Measurements from ENCODE around the gene ETV3L. TPM values are rescaled to one million over a fixed set of nuclear protein-coding genes. Genes with fewer than 3 reads are reported as not detected.
A peak's percentile ranks its signal among the peaks of the same experiment; 100 is the strongest.

Gene ETV3L
- total and polyA plus RNA-seq, 2 of the 8 experiments (the other 6 are each of a cell fraction or from before 2014, with no cell fraction given), result 0.17 to 0.26 TPM

GRCh38 chr1:157104598-157105293 lies 5.1 kb upstream of the ETV3L start:
- no peak overlapping the region for H2AK5ac ChIP-seq (ENCODE audit: low read depth, low read length)
- H3K4me3 ChIP-seq (ENCODE audit: extremely low read depth in 1 of 4, insufficient read depth in 2 of 4, low read depth in 3 of 4, low read length in 4 of 4), result no peak overlapping the region
- H3K79me1 ChIP-seq (ENCODE audit: low read depth, low read length), result no peaks in the 10 kb centered on the region
- no peaks in the 10 kb centered on the region for H4K20me1 ChIP-seq (replicated peaks in 1 of 2; ENCODE audit: control insufficient read depth in 1 of 2, insufficient read depth in 2 of 2, low read length in 2 of 2)
- H2BK5ac ChIP-seq (ENCODE audit: low read depth, low read length), result no peak overlapping the region
- peaks cover 0 to 5% (median 0%) of the 10 kb centered on the region in 4 experiments; a peak in 2 of 7 replicates for H3K4me1 ChIP-seq (replicated peaks in 1 of 4; ENCODE audit: control insufficient read depth in 3 of 4, insufficient read depth in 4 of 4, low read length in 3 of 4)
- H3K23me2 ChIP-seq (ENCODE audit: low read depth, low read length), result no peaks in the 10 kb centered on the region
- no peak overlapping the region for H3K27ac ChIP-seq (ENCODE audit: low read depth, low read length)
- no peak overlapping the region for H3K9ac ChIP-seq (replicated peaks in 1 of 4; ENCODE audit: extremely low read depth in 1 of 4, low read depth in 3 of 4, low read length in 3 of 4)
- no peak overlapping the region for H2BK12ac ChIP-seq (ENCODE audit: low read depth, low read length)
- no peak overlapping the region for H4K5ac ChIP-seq (ENCODE audit: insufficient read length, low read depth, low read length)
- DNase-seq (ENCODE audit: low read depth in 1 of 2, low spot score in 2 of 2) (no peak), FAIRE-seq (no peak)
- no peaks in the 10 kb centered on the region for H3K36me3 ChIP-seq (ENCODE audit: control insufficient read depth in 2 of 4, insufficient read depth in 4 of 4, low read length in 3 of 4)
- H3K4me2 ChIP-seq (ENCODE audit: insufficient read depth in 1 of 2, low read depth in 2 of 2, low read length in 2 of 2), result no peak overlapping the region
- ChIA-PET CTCF (ENCODE audit: partially characterized antibody) (interaction anchor here (0.7 to 8.1 kb wide), 7 partner anchors 9 to 52 kb away, joined by 4 to 52 read pairs (median 7); no protein-coding TSS in a partner anchor), POLR2A (ENCODE audit: partially characterized antibody) (interaction anchor here (1.3 kb wide), 1 partner anchor 9 kb away, joined by 5 read pairs; no protein-coding TSS in a partner anchor)
- H3K79me2 ChIP-seq (ENCODE audit: control insufficient read depth in 1 of 2, insufficient read depth in 2 of 2, low read length in 2 of 2), result no peaks in the 10 kb centered on the region
- H4K8ac ChIP-seq (ENCODE audit: extremely low read depth, insufficient read depth, low read length), result no peak overlapping the region
- H2BK15ac ChIP-seq (ENCODE audit: low read length), result no peak overlapping the region
- 0 out of 2 replicates have a peak overlapping the region, but pooled peaks have one; percentile 47 for H2AFZ ChIP-seq (ENCODE audit: low read length)
- H4K91ac ChIP-seq (replicated peaks; ENCODE audit: insufficient read length, low read length), result no peak overlapping the region
- H2BK20ac ChIP-seq (ENCODE audit: low read length), result no peak overlapping the region
- no peak overlapping the region for H3K23ac ChIP-seq (ENCODE audit: insufficient read length)
- H3K9me3 ChIP-seq (ENCODE audit: insufficient read depth in 2 of 2, low read depth in 1 of 2, low read length in 1 of 2), result no peaks in the 10 kb centered on the region
- no peak overlapping the region for H3K18ac ChIP-seq (ENCODE audit: extremely low read depth, low read length)
- no peak overlapping the region for H3K56ac ChIP-seq (replicated peaks; ENCODE audit: insufficient read length, low read depth, low read length)
- WGBS, 2 experiments (ENCODE audit: extremely low coverage in 1 of 2, insufficient coverage in 1 of 2, insufficient read length in 1 of 2, insufficient replicate concordance in 2 of 2, low coverage in 1 of 2, low lambda C conversion rate in 2 of 2, missing lambda C conversion rate in 1 of 2), result 67% methylated on average over 5 of the region's 6 CpGs; no CpG with 5 or more reads in 1 of the 2 experiments
- H2BK120ac ChIP-seq (replicated peaks; ENCODE audit: low read depth, low read length), result no peak overlapping the region
- H3K27me3 ChIP-seq (replicated peaks in 1 of 4; ENCODE audit: control insufficient read depth in 3 of 4, extremely low read depth in 1 of 4, insufficient read depth in 3 of 4, low read length in 3 of 4), result peaks cover 0 to 3% (median 1%) of the 10 kb centered on the region in 4 experiments; a peak in 3 of 7 replicates
- no peak overlapping the region for H3K4ac ChIP-seq (replicated peaks; ENCODE audit: insufficient read length, low read depth, low read length)
- H3K14ac ChIP-seq (ENCODE audit: insufficient read length), result no peak overlapping the region
- TF ChIP-seq CBX5 (IDR thresholded peaks at IDR 0.05; ENCODE audit: low read depth, low read length), result no peak
- no peak for TF ChIP-seq CTBP2 (IDR thresholded peaks at IDR 0.05; ENCODE audit: borderline replicate concordance, insufficient read depth, insufficient read length, low read length)
- no peak for TF ChIP-seq SRF (IDR thresholded peaks at IDR 0.05; ENCODE audit: low read depth, low read length)
- TF ChIP-seq TEAD4 (IDR thresholded peaks at IDR 0.05; ENCODE audit: low read depth, low read length), result no peak
- TF ChIP-seq, protein P1, sequence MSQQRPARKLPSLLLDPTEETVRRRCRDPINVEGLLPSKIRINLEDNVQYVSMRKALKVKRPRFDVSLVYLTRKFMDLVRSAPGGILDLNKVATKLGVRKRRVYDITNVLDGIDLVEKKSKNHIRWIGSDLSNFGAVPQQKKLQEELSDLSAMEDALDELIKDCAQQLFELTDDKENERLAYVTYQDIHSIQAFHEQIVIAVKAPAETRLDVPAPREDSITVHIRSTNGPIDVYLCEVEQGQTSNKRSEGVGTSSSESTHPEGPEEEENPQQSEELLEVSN (IDR thresholded peaks at IDR 0.05), result no peak
- TF ChIP-seq KDM4A (IDR thresholded peaks at IDR 0.05; ENCODE audit: low read depth, low read length, severe bottlenecking), result no peak
- no peak for TF ChIP-seq RBBP5 (IDR thresholded peaks at IDR 0.05; ENCODE audit: borderline replicate concordance, low read depth, low read length)
- TF ChIP-seq POLR2AphosphoS5 (IDR thresholded peaks at IDR 0.05; ENCODE audit: low read depth, low read length), result no peak
- TF ChIP-seq POLR2A (IDR thresholded peaks at IDR 0.05; ENCODE audit: control extremely low read depth in 1 of 2, low read depth in 2 of 2, low read length in 2 of 2), result no peak
- TF ChIP-seq SAP30 (IDR thresholded peaks at IDR 0.05; ENCODE audit: insufficient read depth, insufficient replicate concordance, low read length), result no peak
- no peak for TF ChIP-seq PHF8 (conservative IDR thresholded peaks at IDR 0.05; ENCODE audit: low read depth, low read length)
- no peak for TF ChIP-seq TCF12 (IDR thresholded peaks at IDR 0.05; ENCODE audit: low read depth, low read length)
